Osteoblast (primary cell): Measurements from ENCODE around the gene KIAA1755. TPM values are rescaled to one million over a fixed set of nuclear protein-coding genes. Genes with fewer than 3 reads are reported as not detected.
"Not testable (repeated sequence)": the region's sequence is repeated elsewhere in the genome, so short reads cannot be mapped to it uniquely, and the experiment has no call there.

ENCODE experiments used
- DNase-seq: peaks from one replicate; pipeline ENCODE4 v3.0.0; 2011; ENCODE audit warnings: low spot score, mixed read lengths; ENCODE audit not compliant: insufficient read length; ENCODE audit errors: missing footprints
- H2AFZ ChIP-seq: 2 replicates; pipeline ENCODE4 v1.6.0; 2011; ENCODE audit warnings: mild to moderate bottlenecking, low read length
- H3K27ac ChIP-seq: 2 replicates; pipeline ENCODE4 v1.5.1; 2011; ENCODE audit warnings: mild to moderate bottlenecking, low read depth, low read length, moderate library complexity
- H3K27me3 ChIP-seq: 2 replicates; pipeline ENCODE4 v1.6.0; 2012; ENCODE audit warnings: mild to moderate bottlenecking, control low read depth, inconsistent platforms, low read length, moderate library complexity; ENCODE audit not compliant: insufficient read depth
- H3K36me3 ChIP-seq: 2 replicates; pipeline ENCODE4 v1.5.1; 2011; ENCODE audit warnings: mild to moderate bottlenecking, low read length, control low read depth, moderate library complexity; ENCODE audit not compliant: insufficient read depth
- H3K4me1 ChIP-seq: 2 replicates; pipeline ENCODE4 v1.5.1; 2011; ENCODE audit warnings: mild to moderate bottlenecking, low read length, control low read depth, moderate library complexity; ENCODE audit not compliant: insufficient read depth
- H3K4me2 ChIP-seq: 2 replicates; pipeline ENCODE4 v1.6.0; 2011; ENCODE audit warnings: mild to moderate bottlenecking, low read length; ENCODE audit not compliant: insufficient read depth
- H3K4me3 ChIP-seq: fragments of 200-600 bp; sonication (generic); 3 replicates; pipeline ENCODE4 v1.5.1; 2012; ENCODE audit warnings: mild to moderate bottlenecking, low read length, inconsistent platforms; ENCODE audit not compliant: insufficient read depth
- H3K79me2 ChIP-seq: 2 replicates; pipeline ENCODE4 v1.6.0; 2012; ENCODE audit warnings: mild to moderate bottlenecking, low read length, control low read depth, inconsistent platforms; ENCODE audit not compliant: insufficient read depth
- H3K9me3 ChIP-seq: 2 replicates; pipeline ENCODE4 v1.5.1; 2011; ENCODE audit warnings: low read depth, low read length, control low read depth
- H4K20me1 ChIP-seq: 2 replicates; pipeline ENCODE4 v1.6.0; 2012; ENCODE audit warnings: mild to moderate bottlenecking, low read length, control low read depth; ENCODE audit not compliant: insufficient read depth
- CTCF ChIP-seq: IDR thresholded peaks from 2 replicates; pipeline ENCODE4 v1.5.1; 2011; ENCODE audit warnings: mild to moderate bottlenecking, low read depth, low read length, moderate library complexity; ENCODE audit errors: extremely low read depth
- total RNA-seq: library from RNA; depleted of rRNA; stranded (reverse); fragments of >200 nt; gene quantifications from 2 replicates; pipeline ENCODE4 v1.2.3, GENCODE V29; 2012

Gene KIAA1755
- total RNA-seq, 1 donor: 2.5 TPM

GRCh38 chr20:38249536-38250310 is 10.8 kb downstream of the KIAA1755 start:
- no peaks in the 10 kb centered on the region for H3K79me2 ChIP-seq
- no peaks in the 10 kb centered on the region for H3K27me3 ChIP-seq
- no peaks in the 10 kb centered on the region for H3K9me3 ChIP-seq
- H3K4me3 ChIP-seq: no peak overlapping the region
- no peak overlapping the region for H2AFZ ChIP-seq
- peaks cover 6% of the 10 kb centered on the region for H3K36me3 ChIP-seq
- no peak for DNase-seq
- H3K27ac ChIP-seq: no peak overlapping the region
- no peak overlapping the region for H3K4me2 ChIP-seq
- peaks cover 9% of the 10 kb centered on the region for H3K4me1 ChIP-seq
- H4K20me1 ChIP-seq: no peaks in the 10 kb centered on the region
- no peak for TF ChIP-seq CTCF

GRCh38 chr20:38248133-38248532 is 12.4 kb downstream of the KIAA1755 start:
- no peak overlapping the region for H3K4me2 ChIP-seq
- H3K9me3 ChIP-seq: no peaks in the 10 kb centered on the region
- peaks cover 18% of the 10 kb centered on the region for H3K36me3 ChIP-seq
- H3K79me2 ChIP-seq: no peaks in the 10 kb centered on the region
- H3K4me3 ChIP-seq: no peak overlapping the region
- H3K27me3 ChIP-seq: no peaks in the 10 kb centered on the region
- DNase-seq: no peak
- no peaks in the 10 kb centered on the region for H4K20me1 ChIP-seq
- no peak overlapping the region for H3K27ac ChIP-seq
- no peak overlapping the region for H2AFZ ChIP-seq
- no peak for TF ChIP-seq CTCF
- peaks cover 9% of the 10 kb centered on the region for H3K4me1 ChIP-seq

GRCh38 chr20:38247725-38248124 is 12.8 kb downstream of the KIAA1755 start:
- not testable (repeated sequence) for H3K27ac ChIP-seq, H3K79me2 ChIP-seq, H2AFZ ChIP-seq, DNase-seq, H3K4me1 ChIP-seq, H3K9me3 ChIP-seq, H4K20me1 ChIP-seq, H3K4me2 ChIP-seq, H3K27me3 ChIP-seq, H3K4me3 ChIP-seq
- H3K36me3 ChIP-seq: peaks cover 22% of the 10 kb centered on the region

GRCh38 chr20:38247166-38247509 is 13.4 kb downstream of the KIAA1755 start:
- TF ChIP-seq CTCF: no peak
- H3K79me2 ChIP-seq: no peaks in the 10 kb centered on the region
- no peak for DNase-seq
- H3K9me3 ChIP-seq: no peaks in the 10 kb centered on the region
- no peak overlapping the region for H2AFZ ChIP-seq
- no peaks in the 10 kb centered on the region for H3K27me3 ChIP-seq
- peaks cover 22% of the 10 kb centered on the region for H3K36me3 ChIP-seq
- no peak overlapping the region for H3K4me2 ChIP-seq
- H3K4me1 ChIP-seq: peaks cover under 1% of the 10 kb centered on the region
- H3K27ac ChIP-seq: no peak overlapping the region
- no peak overlapping the region for H3K4me3 ChIP-seq
- no peaks in the 10 kb centered on the region for H4K20me1 ChIP-seq
